HEK293T (cell line): ENCODE results near the gene GLG1.

ENCODE experiments used
- FOXA1 ChIP-seq: fragments of 450-650 bp; IDR thresholded peaks from 2 replicates; pipeline ENCODE4 v1.6.1; 2016; ENCODE audit warnings: mild to moderate bottlenecking
- FOXM1 ChIP-seq: fragments of 450-650 bp; IDR thresholded peaks from 2 replicates; pipeline ENCODE4 v1.6.1; 2017; ENCODE audit warnings: mild to moderate bottlenecking, borderline replicate concordance
- HDGF ChIP-seq: fragments of 450-650 bp; IDR thresholded peaks from 2 replicates; pipeline ENCODE4 v1.6.1; 2017; ENCODE audit warnings: antibody characterized with exemption, borderline replicate concordance
- L3MBTL2 ChIP-seq: fragments of 450-650 bp; conservative IDR thresholded peaks from 2 replicates; pipeline ENCODE4 v1.6.1; 2016; ENCODE audit warnings: mild to moderate bottlenecking
- NFRKB ChIP-seq: fragments of 450-650 bp; IDR thresholded peaks from 2 replicates; pipeline ENCODE4 v1.6.1; 2016; ENCODE audit warnings: mild to moderate bottlenecking, moderate library complexity
- PKNOX1 ChIP-seq: fragments of 450-650 bp; IDR thresholded peaks from 2 replicates; pipeline ENCODE4 v1.6.1; 2016
- SP1 ChIP-seq: fragments of 450-650 bp; IDR thresholded peaks from 2 replicates; pipeline ENCODE4 v1.6.1; 2017
- SUZ12 ChIP-seq: fragments of 450-650 bp; IDR thresholded peaks from 2 replicates; pipeline ENCODE4 v1.6.1; 2016; ENCODE audit warnings: mild to moderate bottlenecking
- TARDBP ChIP-seq: fragments of 450-650 bp; IDR thresholded peaks from 2 replicates; pipeline ENCODE4 v1.6.1; 2016

DNA sequence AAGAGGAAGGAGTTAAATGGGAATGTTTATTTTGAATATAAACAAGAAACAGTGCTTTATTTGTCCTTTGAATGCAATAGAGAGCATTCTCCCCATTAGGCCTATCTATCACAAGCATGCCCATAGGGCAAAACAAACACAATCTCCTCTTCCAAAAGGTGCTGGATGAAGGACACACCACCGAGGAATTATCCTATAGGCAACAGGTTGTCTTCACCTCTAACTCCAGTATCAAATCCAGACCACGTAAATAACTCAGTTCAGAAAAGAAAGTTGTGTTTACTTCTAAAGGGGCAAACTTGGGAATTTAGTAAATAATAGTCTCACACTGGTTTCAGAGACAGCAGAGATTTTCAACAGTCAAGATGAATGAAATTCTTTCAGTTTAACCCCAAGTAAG, 101.9 kb downstream of the GLG1 start:
- TF ChIP-seq HDGF (no peak), SUZ12 (no peak), TARDBP (no peak), FOXA1 (no peak), PKNOX1 (no peak), FOXM1 (no peak), NFRKB (no peak), L3MBTL2 (no peak), SP1 (no peak)
